ENCODE results near the gene PHC2. TPM values are rescaled to one million over a fixed set of nuclear protein-coding genes. Genes with fewer than 3 reads are reported as not detected.
"Not testable (repeated sequence)": the region's sequence is repeated elsewhere in the genome, so short reads cannot be mapped to it uniquely, and the experiment has no call there.

The PHC2 gene
- total RNA-seq, 1 donor from 2014 or later, result 35.5 TPM

DNA sequence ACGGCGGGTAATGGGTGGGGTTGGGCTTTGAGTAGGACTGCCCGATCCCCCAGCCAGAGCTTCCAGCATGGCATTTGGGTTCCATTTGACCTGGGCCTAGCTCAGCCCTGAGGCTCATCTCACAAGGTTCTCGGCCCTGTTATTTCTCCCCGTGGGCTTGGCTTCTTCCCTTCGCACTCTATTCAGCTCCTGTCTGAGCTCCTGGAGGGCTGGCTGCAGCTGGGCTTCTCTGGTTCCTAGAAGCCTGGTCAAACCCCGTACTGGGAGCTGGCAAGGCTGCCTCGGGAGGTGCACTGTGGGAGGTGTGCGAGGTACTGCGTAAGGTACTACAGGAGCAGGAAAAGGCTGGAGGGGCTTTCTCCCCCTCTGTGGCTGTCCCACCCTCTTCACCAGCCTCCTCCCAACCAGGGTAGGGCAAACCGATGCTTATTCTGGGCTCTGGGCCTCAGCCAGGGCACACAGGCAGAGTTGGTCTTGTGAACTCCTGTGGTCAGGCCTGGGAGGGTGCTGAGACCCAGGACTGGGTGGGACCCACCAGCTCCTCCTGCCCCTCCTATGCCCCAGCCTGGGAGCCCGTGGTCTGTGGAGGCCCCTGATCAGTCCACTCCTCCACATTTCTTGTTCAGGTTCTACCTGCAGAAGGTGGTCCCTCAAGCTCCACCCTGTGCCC is 110.8 kb downstream of the PHC2 start:
- no peak for DNase-seq (ENCODE audit: low spot score in 2 of 2)
- no peak for FAIRE-seq

DNA sequence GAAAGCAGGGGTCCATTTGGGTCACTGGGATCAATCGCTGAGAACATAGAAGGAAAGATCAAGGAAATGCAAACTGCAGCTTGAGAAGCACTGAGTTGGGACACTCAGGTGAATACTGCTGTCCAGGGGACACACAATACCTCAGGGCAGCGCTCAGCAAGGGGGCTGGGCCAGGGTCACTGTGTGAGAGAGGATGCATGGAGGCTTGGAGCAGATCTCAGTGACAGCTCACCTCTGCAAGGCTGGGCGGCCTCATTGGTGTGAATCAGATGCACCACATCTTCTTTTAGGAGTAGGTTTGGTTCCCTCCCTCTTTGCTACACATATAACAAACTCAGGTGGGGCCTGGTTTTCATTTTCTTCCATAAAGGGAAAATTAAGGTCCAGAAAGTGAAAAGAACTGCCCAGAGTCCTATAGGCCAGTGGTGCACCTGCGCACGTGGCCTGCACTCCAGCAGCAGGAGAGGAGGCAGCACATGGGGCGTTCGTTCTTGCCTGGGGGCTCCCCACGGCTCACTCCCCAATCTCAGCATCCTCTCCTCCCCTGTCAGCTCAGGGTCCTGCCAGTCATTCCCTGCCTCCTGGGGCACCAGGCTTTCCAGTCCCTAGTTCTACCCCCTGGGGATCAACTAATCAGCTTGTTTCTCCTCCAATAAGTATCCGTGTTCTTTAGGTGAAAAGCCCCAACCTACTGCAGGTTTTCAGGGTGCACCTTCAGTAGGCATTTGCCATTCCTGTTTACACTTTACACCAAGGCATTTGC is 111.5 kb downstream of the PHC2 start:
- no peak for DNase-seq (ENCODE audit: low spot score in 2 of 2)
- no peak for FAIRE-seq

DNA sequence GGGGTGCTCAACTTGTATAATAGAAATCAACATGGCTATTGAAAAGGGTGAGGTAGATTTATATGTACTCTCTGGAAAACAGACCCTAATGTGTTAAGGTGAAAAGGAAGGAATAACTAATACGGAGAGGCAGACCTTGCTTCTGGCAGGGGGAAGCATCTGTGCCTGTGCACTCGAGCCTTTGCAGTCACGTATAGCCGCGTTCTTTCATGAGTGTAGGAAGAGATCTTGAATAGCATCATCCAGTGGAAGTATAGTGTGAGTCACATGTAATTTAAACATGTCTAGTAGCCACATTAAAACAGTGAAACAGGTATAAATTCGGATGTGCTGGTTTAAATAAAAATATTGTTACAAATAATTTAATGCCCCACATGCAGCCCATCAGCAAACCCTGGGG is 112.9 kb downstream of the PHC2 start:
- no peak for DNase-seq (ENCODE audit: low spot score in 2 of 2)
- FAIRE-seq, result no peak

GRCh38 chr1:33317354-33317753 is 113.5 kb downstream of the PHC2 start:
- DNase-seq (ENCODE audit: low spot score in 2 of 2) (no peak), FAIRE-seq (no peak)

DNA sequence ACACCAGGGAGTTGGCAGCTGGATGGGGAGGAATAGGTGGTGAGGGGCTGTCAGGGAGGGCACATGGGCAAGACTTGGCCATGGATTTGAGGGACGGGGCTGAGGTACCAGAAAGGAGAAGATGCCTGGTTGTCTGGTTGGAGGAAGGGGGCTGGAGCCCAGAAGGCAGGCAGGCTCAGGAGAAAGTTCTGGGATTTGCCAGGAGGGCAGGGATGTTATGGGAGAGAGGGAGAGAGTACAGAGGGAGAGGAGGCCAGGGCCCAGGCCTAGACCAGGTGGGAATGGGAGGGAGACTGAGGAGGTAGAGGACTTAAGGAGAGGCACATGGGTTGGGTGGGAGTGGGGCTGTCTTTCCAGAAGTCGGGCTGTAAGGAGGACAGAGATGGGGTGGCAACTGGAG is 114.3 kb downstream of the PHC2 start:
- no peak for DNase-seq (ENCODE audit: low spot score in 2 of 2)
- FAIRE-seq, result no peak

DNA sequence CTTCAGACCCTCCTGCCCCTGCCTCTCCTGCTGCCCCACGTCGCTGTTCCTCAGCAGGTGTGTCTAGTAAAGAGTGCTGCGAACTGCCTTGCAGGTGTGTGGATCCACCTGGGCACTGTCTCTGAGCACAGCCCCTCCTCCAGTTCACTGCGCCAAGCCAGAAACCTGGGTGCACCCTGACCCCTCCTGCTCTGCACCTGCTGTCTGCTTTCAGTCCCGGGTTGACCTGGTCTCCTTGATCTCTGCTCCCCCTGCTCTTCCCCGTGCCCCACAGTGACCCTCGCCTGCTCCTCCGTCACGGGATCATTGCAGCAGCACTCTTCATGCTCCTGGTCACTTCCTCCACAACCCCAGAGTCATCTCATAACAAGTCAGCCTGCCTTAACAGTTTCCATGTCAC is 116.5 kb downstream of the PHC2 start:
- no peak for DNase-seq (ENCODE audit: low spot score in 2 of 2)
- FAIRE-seq, result no peak

DNA sequence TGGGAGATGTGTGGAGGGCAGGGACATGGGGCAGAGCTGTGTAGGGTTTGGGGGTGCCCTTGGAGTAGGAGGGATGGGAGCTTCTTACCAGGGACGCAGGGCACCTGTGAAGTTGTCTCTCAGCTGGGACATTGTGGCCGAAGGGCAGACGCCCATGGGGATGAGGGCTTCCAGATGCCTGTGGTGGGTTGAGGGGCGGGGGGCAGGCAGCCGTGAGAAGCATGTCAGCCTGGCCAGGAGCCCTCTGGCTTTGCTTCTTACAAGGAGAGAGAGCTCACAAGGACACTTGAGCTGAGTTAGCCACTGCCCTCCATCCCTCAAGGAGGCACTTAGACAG is 118.5 kb downstream of the PHC2 start:
- DNase-seq (ENCODE audit: low spot score in 2 of 2) (no peak), FAIRE-seq (no peak)

DNA sequence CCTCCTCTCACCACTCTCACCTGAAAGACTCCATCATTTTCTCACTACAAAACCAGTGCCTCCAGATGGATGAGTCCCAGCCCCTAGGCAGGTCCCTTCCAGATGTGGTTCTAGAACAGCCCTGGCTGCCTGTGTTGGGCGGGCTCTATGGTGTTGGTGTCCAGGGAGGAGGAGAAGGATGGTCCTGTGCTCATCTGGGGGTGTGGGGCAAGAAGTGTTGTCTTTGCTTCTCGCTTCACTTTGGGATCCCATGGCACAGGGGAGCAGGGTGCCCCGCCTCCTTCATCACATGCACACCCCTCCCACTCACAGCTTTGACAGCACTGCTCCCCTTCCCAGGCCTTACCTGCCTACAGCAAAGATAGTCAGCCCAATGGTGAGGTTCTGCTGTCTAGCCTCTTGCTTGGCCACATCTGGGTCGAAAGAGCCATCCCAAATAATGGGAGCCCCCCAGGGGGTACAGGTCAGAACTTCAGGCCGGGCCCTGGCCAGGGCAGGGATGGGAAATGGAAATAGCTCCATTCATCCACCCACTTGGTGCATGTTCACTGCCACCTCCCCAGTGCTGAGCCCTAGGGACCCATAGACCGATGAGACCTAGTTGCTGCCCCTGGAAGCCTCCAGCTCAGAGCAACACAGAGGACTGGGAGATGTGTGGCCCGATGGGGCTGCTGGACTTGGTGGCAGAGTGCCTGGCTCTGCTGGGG is 119.0 kb downstream of the PHC2 start:
- DNase-seq (ENCODE audit: low spot score in 2 of 2) (no peak), FAIRE-seq (no peak)

DNA sequence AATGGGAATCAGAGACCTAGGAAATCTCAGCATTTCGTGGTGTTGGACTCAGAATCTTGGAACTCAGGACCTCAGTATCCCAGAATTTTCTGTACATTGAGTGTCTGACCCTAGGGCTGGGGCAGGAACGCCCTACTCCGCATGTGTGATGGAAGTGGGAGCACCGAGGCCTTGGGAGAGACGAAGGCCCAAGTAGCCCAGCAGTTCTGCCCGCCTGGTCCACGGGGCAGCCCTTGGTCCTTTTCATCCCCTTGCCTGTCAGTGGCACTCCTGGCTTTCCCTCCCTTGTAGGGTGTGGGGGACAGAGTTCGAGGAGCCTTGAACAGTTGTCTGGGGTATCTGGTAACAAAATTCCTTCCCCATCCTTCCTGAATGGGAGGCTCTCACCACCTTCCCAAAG is 120.2 kb downstream of the PHC2 start:
- no peak for DNase-seq (ENCODE audit: low spot score in 2 of 2)
- no peak for FAIRE-seq

- FAIRE-seq; DNase-seq (ENCODE audit: low spot score in 2 of 2): not testable (repeated sequence)
These were observed 121.5 kb downstream of the PHC2 start for GRCh38 chr1:33309351-33309750.

GRCh38 chr1:33307494-33307864 is 123.4 kb downstream of the PHC2 start:
- FAIRE-seq, result no peak

DNA sequence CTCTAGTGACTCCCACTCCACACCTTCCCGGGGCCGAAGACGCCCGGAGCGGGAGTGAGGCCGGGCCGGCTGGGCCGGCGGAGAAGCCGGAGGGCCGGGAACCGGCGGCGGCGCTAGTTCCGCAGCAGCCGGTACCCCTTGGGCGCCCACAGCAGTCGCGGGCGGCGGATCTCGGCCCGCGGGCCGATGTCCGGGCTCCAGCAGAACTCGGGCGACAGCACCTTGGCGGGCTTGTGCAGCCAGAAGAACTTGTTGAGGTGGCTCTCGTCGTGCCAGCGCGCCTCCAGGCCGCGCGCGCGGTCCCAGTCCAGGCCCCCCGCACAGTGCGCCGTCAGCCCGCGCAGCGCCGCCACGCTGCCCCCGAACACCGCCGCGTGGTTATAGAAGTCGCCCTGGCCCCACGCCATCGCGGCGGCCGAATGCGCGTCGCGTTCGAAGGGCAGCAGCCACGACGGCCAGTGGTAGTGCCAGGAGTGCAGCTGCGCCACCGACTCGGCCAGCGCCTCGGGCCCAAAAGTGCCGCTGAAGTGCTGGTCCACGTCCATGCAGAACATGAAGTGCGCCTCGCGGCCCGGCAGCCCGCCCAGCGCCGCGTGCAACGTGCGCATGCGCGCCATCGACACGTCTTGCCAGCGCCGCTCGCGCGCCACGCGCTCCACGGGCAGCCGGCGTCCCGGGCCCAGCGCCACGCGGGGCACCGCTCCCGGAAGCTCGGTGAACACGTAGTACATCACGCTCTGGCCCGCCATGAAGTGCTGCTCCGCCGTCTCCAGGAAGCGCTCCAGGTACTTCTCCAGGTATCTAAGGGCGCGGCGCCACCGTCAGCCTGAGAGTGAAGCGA is 124.0 kb downstream of the PHC2 start:
- no peak for FAIRE-seq
- DNase-seq (ENCODE audit: low spot score in 2 of 2), result peak; percentile 33 to 64

More at GRCh38 chr1:33307494-33307864, 123.4 kb downstream of the PHC2 start:
- no peak for DNase-seq (ENCODE audit: low spot score in 2 of 2)

GRCh38 chr1:33305816-33306652 is 124.9 kb downstream of the PHC2 start:
- no peak for FAIRE-seq
- no peak for DNase-seq (ENCODE audit: low spot score in 2 of 2)

DNA sequence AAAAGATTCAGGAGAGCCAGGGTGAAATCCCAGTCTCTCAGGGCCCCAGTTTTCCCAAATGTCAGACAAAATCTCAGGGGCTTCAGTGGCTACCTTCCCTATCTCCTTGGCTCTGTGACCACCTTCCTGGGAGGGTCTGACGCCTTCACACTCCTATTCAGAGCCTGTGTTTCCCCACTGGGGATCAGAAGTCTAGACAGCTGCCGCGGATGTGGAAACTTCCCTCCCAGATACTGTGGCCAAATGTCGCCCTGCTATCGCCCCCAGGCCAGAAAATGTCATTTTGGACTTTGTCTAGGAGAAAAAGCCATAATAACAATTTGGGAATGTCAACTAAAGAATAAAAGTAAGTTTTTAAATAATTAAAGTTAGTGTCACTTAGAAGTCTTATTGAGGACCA is 125.9 kb downstream of the PHC2 start:
- DNase-seq (ENCODE audit: low spot score in 2 of 2) (no peak), FAIRE-seq (no peak)

DNA sequence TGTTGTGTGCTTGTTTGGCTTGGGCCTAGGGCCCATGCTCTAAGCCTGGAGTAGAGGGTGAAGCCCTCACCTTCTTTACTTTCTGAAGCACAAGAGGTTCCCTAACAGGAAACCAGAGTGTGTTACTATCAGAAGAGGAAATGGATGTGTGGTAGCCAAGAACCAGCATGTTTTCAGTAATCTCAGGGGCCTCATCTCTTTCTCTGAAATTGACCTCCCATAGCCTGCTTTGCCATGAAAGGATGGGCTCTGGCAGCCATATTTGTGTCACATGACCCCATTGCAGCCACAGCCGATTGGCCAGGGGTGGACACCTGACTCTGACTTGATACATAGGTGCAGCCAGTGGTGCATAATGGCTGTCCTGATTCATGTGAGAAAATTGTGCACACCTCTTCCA is 128.6 kb downstream of the PHC2 start:
- FAIRE-seq (no peak), DNase-seq (ENCODE audit: low spot score in 2 of 2) (no peak)

GRCh38 chr1:33301273-33301984 is 129.5 kb downstream of the PHC2 start:
- DNase-seq (ENCODE audit: low spot score in 2 of 2), result no peak
- FAIRE-seq, result no peak

- FAIRE-seq, result no peak
- no peak for DNase-seq (ENCODE audit: low spot score in 2 of 2)
These were observed 130.2 kb downstream of the PHC2 start for GRCh38 chr1:33300673-33301072.

DNA sequence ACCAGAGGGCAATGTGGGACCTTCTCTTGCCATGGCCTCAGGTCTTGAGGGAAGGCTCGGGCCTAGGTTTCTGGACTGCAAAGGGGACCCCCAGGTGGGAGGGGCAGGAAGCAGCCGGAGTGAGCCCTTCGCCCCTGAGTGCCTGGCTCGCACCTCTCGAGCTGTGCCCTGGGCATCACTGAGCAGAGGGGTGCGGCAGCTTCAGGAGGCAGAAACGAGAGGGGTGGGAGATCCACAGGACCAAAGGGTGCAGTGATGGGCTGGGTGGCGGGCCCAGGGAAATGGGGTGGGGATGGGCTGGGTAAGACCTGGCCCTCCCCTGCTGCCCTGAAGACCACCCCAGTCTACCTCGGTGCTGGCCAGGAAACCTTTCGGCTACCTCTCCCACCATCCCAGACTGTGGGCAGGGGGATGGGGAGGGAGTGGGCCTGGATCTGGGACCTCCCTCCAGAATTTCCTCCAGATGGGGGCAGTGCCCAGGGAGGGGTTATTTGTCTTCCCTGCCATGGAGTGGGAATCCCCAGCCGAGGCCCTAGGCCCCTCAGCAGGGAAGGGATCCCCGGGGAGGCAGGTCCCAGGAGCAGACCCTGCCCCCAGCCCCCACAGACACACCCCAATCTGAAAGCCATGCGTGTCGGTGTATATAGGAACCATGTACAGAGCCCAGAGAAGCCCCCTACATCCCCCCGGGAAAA is 131.3 kb downstream of the PHC2 start:
- DNase-seq (ENCODE audit: low spot score in 2 of 2), result no peak
- no peak for FAIRE-seq

All from frontal cortex (tissue), 4 donors.